GM21367 (cell line): ENCODE measurements around the gene STAMBPL1.

ENCODE experiments used
- ATAC-seq: cut with Tn5 transposase; IDR thresholded peaks from one replicate; pipeline ENCODE4 v1.9.1; 2021; ENCODE audit not compliant: unreplicated experiment

The STAMBPL1 gene

GRCh38 chr10:88949051-88949450 is 69.0 kb downstream of the STAMBPL1 start:
- ATAC-seq, result no peak

DNA sequence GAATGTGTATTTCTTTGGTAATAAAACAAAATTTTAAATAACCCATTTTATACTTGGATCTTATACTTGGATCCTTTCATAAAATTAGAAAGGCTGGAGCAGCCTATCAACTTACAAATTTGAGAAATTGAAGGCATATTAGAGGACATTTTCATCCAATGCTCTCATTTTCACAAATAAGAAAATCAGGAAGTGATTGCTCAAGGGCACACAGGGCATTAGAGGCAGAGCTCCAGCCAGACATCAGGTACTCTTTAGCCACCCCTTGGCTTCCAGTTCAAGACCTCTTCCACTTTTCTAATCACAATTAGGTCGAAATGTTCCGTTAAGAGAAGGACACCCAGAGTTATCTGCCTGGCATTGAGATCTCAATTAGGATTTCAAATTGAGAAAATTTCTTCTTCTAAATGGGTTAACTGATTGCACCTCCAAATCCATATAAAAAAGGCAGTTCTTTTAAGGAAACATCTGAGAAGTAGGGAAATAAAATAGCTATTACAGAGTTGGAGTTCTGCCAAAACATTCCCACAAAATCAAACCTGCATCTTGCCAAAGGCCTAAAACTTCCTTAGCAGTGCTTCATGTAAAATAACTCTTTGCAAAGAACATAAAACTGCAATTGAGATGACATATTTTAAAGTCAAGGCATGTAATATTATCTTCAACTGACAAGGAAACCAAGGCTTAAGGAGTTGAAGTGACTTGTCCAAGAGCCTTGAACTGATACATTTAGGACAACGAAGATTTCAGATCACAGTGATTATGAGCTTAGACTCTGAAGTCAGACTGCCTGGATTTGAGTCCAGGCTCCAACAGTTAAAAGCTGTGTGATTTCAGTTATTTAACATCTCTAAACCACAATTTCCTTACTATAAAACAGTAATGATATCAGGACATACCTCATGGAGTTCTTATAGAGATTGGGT is 70.1 kb downstream of the STAMBPL1 start:
- no peak for ATAC-seq

DNA sequence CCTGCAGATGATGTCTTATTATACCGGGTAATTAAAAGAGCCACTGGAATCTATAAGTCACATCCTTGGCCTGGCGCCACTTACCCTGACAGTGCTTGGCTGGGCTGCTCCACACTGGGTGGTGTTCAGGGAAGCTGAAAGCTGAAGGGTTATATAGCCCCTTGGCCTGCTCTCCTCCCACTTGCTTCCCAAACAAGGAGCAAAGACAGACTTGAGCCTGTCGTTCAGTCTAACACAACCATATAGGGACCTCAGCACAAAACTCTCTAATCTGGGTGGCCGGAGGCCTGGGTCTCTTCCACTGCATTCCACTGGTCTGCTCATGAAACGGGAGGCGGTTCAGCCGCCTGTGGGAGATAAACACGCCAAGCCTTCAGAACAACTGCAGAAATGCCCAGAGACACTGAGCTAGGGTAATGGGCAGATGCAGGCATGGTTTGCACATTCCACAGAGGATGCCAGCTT is 72.6 kb downstream of the STAMBPL1 start, which contains the start of gene ACTA2:
TSS of gene ACTA2 (minus strand) at position 127 of the 465 bp plus-strand sequence. CDS start 3,843 bp downstream, outside the sequence.
- no peak for ATAC-seq

- no peak for ATAC-seq
Measured at GRCh38 chr10:88953662-88954061, 73.6 kb downstream of the STAMBPL1 start.

- no peak for ATAC-seq
Measured at GRCh38 chr10:88954458-88955083, 74.5 kb downstream of the STAMBPL1 start.

GRCh38 chr10:88957381-88957780 is 77.3 kb downstream of the STAMBPL1 start:
- no peak for ATAC-seq

- no peak for ATAC-seq
Measured at GRCh38 chr10:88958721-88959120, 78.7 kb downstream of the STAMBPL1 start.

GRCh38 chr10:88960802-88961201 is 80.8 kb downstream of the STAMBPL1 start:
- no peak for ATAC-seq

DNA sequence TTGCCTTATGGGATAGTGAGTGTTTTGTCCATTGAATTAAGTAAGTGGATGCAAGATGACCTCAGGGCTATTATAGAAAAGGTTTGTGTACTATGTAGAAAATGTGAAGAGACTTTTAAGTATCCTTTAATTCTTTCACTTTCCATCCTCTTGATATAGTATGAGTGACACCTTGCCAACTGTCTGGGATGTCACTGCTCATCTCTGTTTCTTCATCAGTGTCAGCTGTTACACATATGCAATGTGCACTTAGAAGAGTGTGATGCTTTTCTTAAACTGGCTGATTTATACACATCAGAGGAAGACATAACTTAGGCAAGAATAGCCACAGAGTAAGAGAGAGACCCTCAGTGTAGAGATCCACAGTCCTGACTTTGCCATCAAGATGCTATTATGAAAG is 81.2 kb downstream of the STAMBPL1 start:
- ATAC-seq, result no peak

DNA sequence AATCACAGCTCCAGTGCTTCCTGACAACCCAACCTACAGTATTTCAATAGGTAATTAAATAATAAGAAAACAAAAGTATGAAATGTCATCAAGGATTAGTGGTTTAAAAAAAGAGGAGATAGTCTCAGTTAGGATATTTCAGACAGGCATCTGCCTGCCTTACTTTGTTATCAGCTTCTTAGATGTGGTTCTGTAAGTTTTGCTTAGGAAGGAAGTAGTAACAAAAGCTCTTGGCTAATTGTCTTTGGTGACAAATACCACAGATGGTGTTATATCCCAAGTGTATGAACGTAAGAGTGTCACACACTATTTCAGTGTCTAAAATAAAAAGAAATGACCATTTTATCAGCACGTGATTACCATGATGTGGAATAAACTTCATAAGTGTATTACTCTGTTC is 82.3 kb downstream of the STAMBPL1 start:
- no peak for ATAC-seq

DNA sequence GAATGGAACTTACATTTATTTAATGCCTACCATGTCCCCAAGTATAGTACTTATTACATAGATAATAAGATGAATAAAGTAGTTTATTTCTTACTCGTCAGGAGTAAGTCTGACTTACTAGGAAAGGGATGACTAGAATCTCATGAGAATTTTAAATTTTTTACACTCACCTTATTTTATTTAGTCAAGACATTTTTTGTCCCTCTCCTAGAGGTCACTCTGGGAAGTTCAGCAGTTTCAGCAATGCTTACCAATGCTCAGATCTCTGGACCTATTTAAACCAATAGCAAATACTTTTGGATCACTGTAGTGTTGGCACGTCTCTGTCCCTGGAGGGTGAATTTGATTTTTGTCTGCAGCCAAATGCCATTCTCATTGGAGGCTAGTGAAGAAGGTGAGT is 83.3 kb downstream of the STAMBPL1 start:
- no peak for ATAC-seq

GRCh38 chr10:88964360-88964759 is 84.3 kb downstream of the STAMBPL1 start:
- no peak for ATAC-seq

DNA sequence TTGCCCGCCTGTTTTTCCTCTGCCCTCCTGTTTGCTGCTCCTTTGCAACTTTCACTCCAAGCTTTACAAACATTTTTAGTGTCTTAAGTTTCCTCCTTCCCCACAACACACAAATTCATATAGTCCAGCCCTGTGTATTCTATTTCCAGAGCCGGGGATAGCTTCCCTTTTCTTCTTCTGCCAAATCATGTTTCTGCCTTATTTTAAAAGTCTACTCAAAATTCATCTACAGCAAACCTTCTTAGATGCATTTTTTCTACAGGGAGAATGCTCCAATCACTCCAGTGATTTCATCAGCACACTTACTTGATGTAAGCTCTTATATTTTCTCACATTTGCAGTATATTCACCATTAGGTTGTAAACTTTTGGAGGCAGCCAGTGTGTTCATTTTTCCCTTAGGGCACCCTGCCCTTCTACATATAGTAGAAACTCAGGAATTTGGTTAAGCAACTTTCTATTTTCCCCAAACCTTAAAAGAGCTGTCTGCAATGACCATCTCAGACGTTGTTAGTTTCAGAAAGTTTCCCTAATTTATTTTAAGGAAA is 84.9 kb downstream of the STAMBPL1 start:
- no peak for ATAC-seq

DNA sequence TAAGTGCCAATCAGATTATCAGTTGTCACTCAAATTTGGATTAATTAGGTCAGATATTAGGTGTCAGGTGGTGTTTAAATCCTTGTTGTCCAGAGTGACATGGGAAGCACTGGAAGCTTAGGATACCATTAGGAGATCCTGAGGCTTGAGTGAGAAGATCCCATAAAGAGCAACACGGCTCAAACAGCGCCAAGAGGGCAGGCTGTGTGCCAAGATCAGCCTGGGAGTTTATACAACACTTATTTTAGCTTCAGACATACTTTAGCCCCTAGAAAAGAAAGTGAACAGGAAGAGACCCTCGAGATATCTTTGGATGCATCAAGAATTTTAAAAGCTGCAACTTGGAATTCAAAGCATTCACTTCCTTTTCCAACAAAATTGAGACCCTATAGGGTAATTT is 86.8 kb downstream of the STAMBPL1 start:
- ATAC-seq, result no peak

GRCh38 chr10:88968391-88968790 is 88.3 kb downstream of the STAMBPL1 start:
- ATAC-seq, result no peak

- no peak for ATAC-seq
Measured at GRCh38 chr10:88971221-88972061, 91.4 kb downstream of the STAMBPL1 start.
